HepG2 (cell line): ENCODE measurements around the gene CEP43. TPM values are rescaled to one million over a fixed set of nuclear protein-coding genes. Genes with fewer than 3 reads are reported as not detected.

Source experiments
- BORCS8-MEF2B ChIP-seq: sonication (generic); formaldehyde crosslinking; IDR thresholded peaks from 2 replicates; pipeline ENCODE4 v1.8.0; 2022; ENCODE audit warnings: mild to moderate bottlenecking, missing genetic modification reagents
- KMT2A ChIP-seq: sonication (generic); formaldehyde crosslinking; IDR thresholded peaks from 2 replicates; pipeline ENCODE4 v1.4.0; 2020; ENCODE audit warnings: missing genetic modification reagents
- MAF1 ChIP-seq: sonication (generic); formaldehyde crosslinking; IDR thresholded peaks from 2 replicates; pipeline ENCODE4 v1.5.0; 2020; ENCODE audit warnings: missing genetic modification reagents, borderline replicate concordance
- MTA1 ChIP-seq: sonication (generic); formaldehyde crosslinking; IDR thresholded peaks from 2 replicates; pipeline ENCODE4 v1.4.0; 2020; ENCODE audit warnings: missing genetic modification reagents, mild to moderate bottlenecking, borderline replicate concordance
- MXD4 ChIP-seq: IDR thresholded peaks from 2 replicates; pipeline ENCODE4 v1.6.1; 2016; ENCODE audit warnings: mild to moderate bottlenecking, missing biosample characterization, missing genetic modification reagents
- RBFOX2 ChIP-seq: fragments of 200-400 bp; formaldehyde crosslinking; IDR thresholded peaks from 2 replicates; pipeline ENCODE4 v1.6.1; 2017; ENCODE audit warnings: low read depth, mild to moderate bottlenecking, low read length
- SETDB1 ChIP-seq: sonication (generic); formaldehyde crosslinking; IDR thresholded peaks from 2 replicates; pipeline ENCODE4 v1.5.1; 2020; ENCODE audit warnings: missing genetic modification reagents, mild to moderate bottlenecking, borderline replicate concordance
- SKI ChIP-seq: fragments of 450-650 bp; IDR thresholded peaks from one replicate; pipeline ENCODE4 v1.6.1; 2018; ENCODE audit warnings: mild to moderate bottlenecking; ENCODE audit not compliant: partially characterized antibody
- ZFP90 ChIP-seq: sonication (generic); formaldehyde crosslinking; IDR thresholded peaks from 2 replicates; pipeline ENCODE4 v1.8.0; 2022; ENCODE audit warnings: missing genetic modification reagents, mild to moderate bottlenecking, inconsistent platforms, borderline replicate concordance
- ZNF234 ChIP-seq: sonication (generic); formaldehyde crosslinking; conservative IDR thresholded peaks from 2 replicates; pipeline ENCODE4 v1.5.1; 2020; ENCODE audit warnings: mild to moderate bottlenecking, missing genetic modification reagents
- ZNF253 ChIP-seq: sonication (generic); formaldehyde crosslinking; IDR thresholded peaks from 2 replicates; pipeline ENCODE4 v1.8.0; 2022; ENCODE audit warnings: mild to moderate bottlenecking, missing genetic modification reagents, borderline replicate concordance
- ZNF3 ChIP-seq: IDR thresholded peaks from 2 replicates; pipeline ENCODE4 v1.7.0; 2017; ENCODE audit warnings: inconsistent platforms
- ZNF468 ChIP-seq: sonication (generic); formaldehyde crosslinking; IDR thresholded peaks from 2 replicates; pipeline ENCODE4 v1.8.0; 2022; ENCODE audit warnings: mild to moderate bottlenecking, moderate library complexity, missing genetic modification reagents
- ZNF572 ChIP-seq: sonication (generic); formaldehyde crosslinking; IDR thresholded peaks from 2 replicates; pipeline ENCODE4 v1.5.1; 2020; ENCODE audit warnings: mild to moderate bottlenecking, missing genetic modification reagents
- ZNF737 ChIP-seq: sonication (generic); formaldehyde crosslinking; IDR thresholded peaks from 2 replicates; pipeline ENCODE4 v1.5.0; 2020; ENCODE audit warnings: missing genetic modification reagents, mild to moderate bottlenecking, borderline replicate concordance
- ZNF746 ChIP-seq: sonication (generic); formaldehyde crosslinking; IDR thresholded peaks from 2 replicates; pipeline ENCODE4 v1.8.0; 2022; ENCODE audit warnings: mild to moderate bottlenecking, missing genetic modification reagents
- ZNF83 ChIP-seq: sonication (generic); formaldehyde crosslinking; IDR thresholded peaks from 2 replicates; pipeline ENCODE4 v1.4.0; 2020; ENCODE audit warnings: missing genetic modification reagents, mild to moderate bottlenecking, borderline replicate concordance
- ZSCAN12 ChIP-seq: sonication (generic); formaldehyde crosslinking; IDR thresholded peaks from 2 replicates; pipeline ENCODE4 v1.9.0; 2021; ENCODE audit warnings: mild to moderate bottlenecking, missing genetic modification reagents
- ZSCAN20 ChIP-seq: sonication (generic); formaldehyde crosslinking; IDR thresholded peaks from 2 replicates; pipeline ENCODE4 v1.4.0; 2020; ENCODE audit warnings: missing genetic modification reagents, mild to moderate bottlenecking, borderline replicate concordance
- polyA plus RNA-seq, 8 experiments: library from polyadenylated mRNA; depleted of rRNA in 3 of 8; stranded (reverse) in 7 of 8; unstranded in 1 of 8; fragments of >200 nt; fragmentation: Illumina TruSeq in 4 of 8; extraction: Trizol in 4 of 8; gene quantifications; 2 replicates each; pipeline versions ENCODE4 v1.2.1 to v1.2.3, GENCODE V29; 2011 to 2016; ENCODE audit warnings: low read depth in 4 of 8, missing spikeins in 1 of 8, mixed read lengths in 1 of 8; ENCODE audit not compliant: insufficient read depth in 1 of 8
- total RNA-seq, 5 experiments: library from RNA; depleted of rRNA; stranded (reverse); fragments of >200 nt; fragmentation: Illumina TruSeq; extraction: Trizol; gene quantifications; 2 replicates each; pipeline ENCODE4 v1.2.3, GENCODE V29; 2016; ENCODE audit warnings: low read depth in 1 of 5
- TF ChIP-seq, protein P1 (sequence below): IDR thresholded peaks from 2 replicates; pipeline ENCODE4 v1.6.1; 2016; ENCODE audit warnings: control low read depth
- TF ChIP-seq, protein P2 (sequence below): sonication (generic); formaldehyde crosslinking; IDR thresholded peaks from 2 replicates; pipeline ENCODE4 v1.4.0; 2020; ENCODE audit warnings: mild to moderate bottlenecking, missing genetic modification reagents
- TF ChIP-seq, protein P3 (sequence below): sonication (generic); formaldehyde crosslinking; IDR thresholded peaks from 2 replicates; pipeline ENCODE4 v1.5.0; 2020; ENCODE audit warnings: missing genetic modification reagents
- TF ChIP-seq, protein P4 (sequence below): sonication (generic); formaldehyde crosslinking; IDR thresholded peaks from 2 replicates; pipeline ENCODE4 v1.4.0; 2020; ENCODE audit warnings: missing genetic modification reagents

Gene CEP43
- total and polyA plus RNA-seq, 2 of the 13 experiments (the other 11 are each of a cell fraction or from before 2014, with no cell fraction given), result 29.3 to 73.9 TPM

DNA sequence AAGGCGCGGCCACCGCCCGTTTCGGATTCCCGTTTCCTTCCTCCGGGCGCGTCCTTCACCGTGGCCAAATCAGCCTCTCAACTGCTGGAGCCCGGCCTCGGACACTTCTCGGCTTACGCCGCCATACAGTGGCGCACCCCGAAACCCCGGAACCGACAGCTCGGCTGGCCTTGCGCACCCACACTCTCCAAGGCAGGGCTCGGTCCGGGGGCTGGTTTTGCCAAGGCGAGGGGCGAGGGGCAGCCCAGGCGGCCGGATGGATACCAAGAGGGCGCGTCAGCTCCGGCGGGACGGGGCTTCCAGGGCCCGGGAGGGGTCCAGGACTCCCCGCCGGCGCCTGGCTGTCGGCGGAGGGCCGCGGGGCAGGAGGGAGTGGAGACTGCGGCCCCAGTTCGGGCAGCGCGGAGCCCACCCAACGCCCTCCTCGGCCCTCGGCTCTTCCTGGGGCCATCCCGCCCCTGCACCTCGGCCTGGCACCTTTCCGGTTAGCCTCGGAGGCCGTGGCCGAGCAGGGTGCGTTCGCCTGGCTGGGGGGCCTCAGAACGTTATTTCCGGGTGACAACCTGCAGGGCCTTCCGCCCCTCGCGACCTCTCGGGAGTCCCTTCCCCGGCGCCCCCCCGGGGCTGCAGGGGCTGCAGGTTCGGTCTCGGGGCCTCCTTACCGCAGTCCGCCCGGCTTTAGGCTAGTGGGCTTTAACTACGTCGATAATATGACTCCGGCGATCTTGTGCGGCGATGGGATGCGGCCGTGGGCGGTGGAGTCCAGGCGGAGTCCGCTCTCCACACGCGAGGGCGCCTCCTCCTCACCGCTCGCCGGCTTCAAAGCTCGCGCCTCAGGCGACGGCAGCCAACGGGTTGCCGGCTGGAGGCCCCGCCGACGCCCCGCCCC, 697 bp upstream of the CEP43 start (continued):
- 0 out of 2 replicates have a peak, but pooled peaks have one; percentile 35 for TF ChIP-seq BORCS8-MEF2B (CRISPR knock-in tag)
- 0 out of 2 replicates have a peak, but pooled peaks have one; percentile 78 for TF ChIP-seq ZFP90 (CRISPR knock-in tag)
- peak; percentile 67; the same call in 1 of the 2 replicates for TF ChIP-seq ZNF253 (CRISPR knock-in tag)
- TF ChIP-seq ZSCAN12, result no peak
- TF ChIP-seq ZSCAN20 (CRISPR knock-in tag), result 0 out of 2 replicates have a peak, but pooled peaks have one; percentile 38
- TF ChIP-seq, protein P1, sequence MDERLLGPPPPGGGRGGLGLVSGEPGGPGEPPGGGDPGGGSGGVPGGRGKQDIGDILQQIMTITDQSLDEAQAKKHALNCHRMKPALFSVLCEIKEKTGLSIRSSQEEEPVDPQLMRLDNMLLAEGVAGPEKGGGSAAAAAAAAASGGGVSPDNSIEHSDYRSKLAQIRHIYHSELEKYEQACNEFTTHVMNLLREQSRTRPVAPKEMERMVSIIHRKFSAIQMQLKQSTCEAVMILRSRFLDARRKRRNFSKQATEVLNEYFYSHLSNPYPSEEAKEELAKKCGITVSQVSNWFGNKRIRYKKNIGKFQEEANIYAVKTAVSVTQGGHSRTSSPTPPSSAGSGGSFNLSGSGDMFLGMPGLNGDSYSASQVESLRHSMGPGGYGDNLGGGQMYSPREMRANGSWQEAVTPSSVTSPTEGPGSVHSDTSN (CRISPR knock-in tag), result no peak
- TF ChIP-seq, protein P2, sequence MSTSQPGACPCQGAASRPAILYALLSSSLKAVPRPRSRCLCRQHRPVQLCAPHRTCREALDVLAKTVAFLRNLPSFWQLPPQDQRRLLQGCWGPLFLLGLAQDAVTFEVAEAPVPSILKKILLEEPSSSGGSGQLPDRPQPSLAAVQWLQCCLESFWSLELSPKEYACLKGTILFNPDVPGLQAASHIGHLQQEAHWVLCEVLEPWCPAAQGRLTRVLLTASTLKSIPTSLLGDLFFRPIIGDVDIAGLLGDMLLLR (CRISPR knock-in tag), result peak; percentile 86; the same call in 1 of the 2 replicates
- no peak for TF ChIP-seq SKI
- TF ChIP-seq MAF1, result peak; percentile 96
- TF ChIP-seq SETDB1 (CRISPR knock-in tag), result no peak
- peak; percentile 92 for TF ChIP-seq KMT2A (CRISPR knock-in tag)
- TF ChIP-seq ZNF234 (CRISPR knock-in tag), result 0 out of 2 replicates have a peak, but pooled peaks have one; percentile 44
- no peak for TF ChIP-seq ZNF83 (CRISPR knock-in tag)
- TF ChIP-seq ZNF572 (CRISPR knock-in tag), result 0 out of 2 replicates have a peak, but pooled peaks have one; percentile 34
- TF ChIP-seq ZNF746 (CRISPR knock-in tag), result peak; percentile 69; the same call in 1 of the 2 replicates
- TF ChIP-seq ZNF3 (CRISPR knock-in tag), result no peak
- peak; percentile 60 for TF ChIP-seq RBFOX2
- TF ChIP-seq, protein P3, sequence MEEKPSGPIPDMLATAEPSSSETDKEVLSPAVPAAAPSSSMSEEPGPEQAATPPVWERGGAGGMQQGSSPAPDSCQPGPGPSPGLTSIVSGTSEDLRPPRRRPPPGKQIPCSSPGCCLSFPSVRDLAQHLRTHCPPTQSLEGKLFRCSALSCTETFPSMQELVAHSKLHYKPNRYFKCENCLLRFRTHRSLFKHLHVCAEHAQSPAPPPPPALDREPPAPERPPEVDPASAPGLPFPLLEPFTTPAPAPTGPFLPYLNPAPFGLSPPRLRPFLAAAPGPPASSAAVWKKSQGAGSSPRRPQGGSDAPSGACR, result peak; percentile 74
- TF ChIP-seq, protein P4, sequence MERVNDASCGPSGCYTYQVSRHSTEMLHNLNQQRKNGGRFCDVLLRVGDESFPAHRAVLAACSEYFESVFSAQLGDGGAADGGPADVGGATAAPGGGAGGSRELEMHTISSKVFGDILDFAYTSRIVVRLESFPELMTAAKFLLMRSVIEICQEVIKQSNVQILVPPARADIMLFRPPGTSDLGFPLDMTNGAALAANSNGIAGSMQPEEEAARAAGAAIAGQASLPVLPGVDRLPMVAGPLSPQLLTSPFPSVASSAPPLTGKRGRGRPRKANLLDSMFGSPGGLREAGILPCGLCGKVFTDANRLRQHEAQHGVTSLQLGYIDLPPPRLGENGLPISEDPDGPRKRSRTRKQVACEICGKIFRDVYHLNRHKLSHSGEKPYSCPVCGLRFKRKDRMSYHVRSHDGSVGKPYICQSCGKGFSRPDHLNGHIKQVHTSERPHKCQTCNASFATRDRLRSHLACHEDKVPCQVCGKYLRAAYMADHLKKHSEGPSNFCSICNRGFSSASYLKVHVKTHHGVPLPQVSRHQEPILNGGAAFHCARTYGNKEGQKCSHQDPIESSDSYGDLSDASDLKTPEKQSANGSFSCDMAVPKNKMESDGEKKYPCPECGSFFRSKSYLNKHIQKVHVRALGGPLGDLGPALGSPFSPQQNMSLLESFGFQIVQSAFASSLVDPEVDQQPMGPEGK, result 0 out of 2 replicates have a peak, but pooled peaks have one; percentile 49
- no peak for TF ChIP-seq ZNF468 (CRISPR knock-in tag)
- TF ChIP-seq MXD4 (CRISPR knock-in tag), result peak; percentile 97
- peak; percentile 3; the same call in 1 of the 2 replicates for TF ChIP-seq MTA1 (CRISPR knock-in tag)
- no peak for TF ChIP-seq ZNF737
